ENCODE data around the gene PLIN1. TPM values are rescaled to one million over a fixed set of nuclear protein-coding genes. Genes with fewer than 3 reads are reported as not detected.

PLIN1 gene
- total and polyA plus RNA-seq, 9 of the 15 experiments (the other 6 are each of a cell fraction or from before 2014, with no cell fraction given) = not detected

DNA sequence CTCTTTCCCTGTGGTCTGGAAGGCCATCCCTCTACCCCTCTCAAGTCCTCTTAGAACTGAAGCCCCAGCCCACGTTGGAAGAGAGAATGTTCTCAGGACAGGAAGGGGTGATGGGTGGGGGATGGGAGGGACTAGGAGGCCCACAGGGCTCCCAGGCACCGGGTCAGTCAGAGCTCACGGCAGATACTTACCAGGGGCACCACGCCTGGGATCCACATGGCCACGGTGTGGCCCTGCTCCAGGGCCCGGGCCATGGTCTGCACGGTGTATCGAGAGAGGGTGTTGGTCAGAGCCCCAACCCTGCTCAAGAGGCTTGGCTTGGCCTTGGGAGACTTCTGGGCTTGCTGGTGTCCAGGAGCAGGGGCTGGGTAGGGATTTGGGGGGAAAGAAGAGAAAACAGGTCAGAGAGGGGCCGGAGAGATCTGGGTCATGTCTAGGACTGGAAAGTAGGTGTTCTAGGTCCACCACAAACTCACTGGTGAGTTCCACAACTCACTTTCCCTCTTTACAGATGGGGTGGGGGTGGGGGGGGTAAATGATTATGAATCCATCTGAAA lies 9.8 kb downstream of the PLIN1 start (continued):
- TF ChIP-seq SAFB (IDR thresholded peaks at IDR 0.05; ENCODE audit: borderline replicate concordance, low read depth, low read length) = no peak

DNA sequence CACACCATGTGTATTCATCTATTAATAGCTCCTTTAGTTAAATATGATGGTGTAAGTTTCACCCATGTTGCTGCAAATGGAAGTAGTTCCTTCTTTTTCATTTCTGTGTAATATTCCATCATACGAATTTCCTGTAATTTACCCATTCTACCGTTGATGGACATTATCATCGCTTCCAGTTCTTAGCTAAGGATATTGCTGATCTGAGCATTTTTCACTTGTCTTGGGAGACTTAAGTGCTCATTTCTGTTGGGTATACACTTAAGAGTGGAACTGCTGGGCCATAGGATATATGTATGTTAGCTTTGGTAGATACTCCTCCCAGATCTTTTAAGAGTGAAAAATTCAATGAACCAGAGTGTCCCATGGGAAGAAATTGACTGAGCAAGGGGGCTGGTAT lies 11.0 kb downstream of the PLIN1 start:
- Histone ChIP-seq H3K27ac (ENCODE audit: extremely low read depth, low read depth, low read length) (no peak overlapping the region), H3K9me3 (replicated peaks; ENCODE audit: control insufficient read depth, insufficient read depth, low read depth, low read length) (no peaks in the 10 kb centered on the region), H3K36me3 (ENCODE audit: control insufficient read depth, insufficient read depth, low read length) (no peaks in the 10 kb centered on the region), H3K79me2 (ENCODE audit: control insufficient read depth, insufficient read depth, low read length) (no peaks in the 10 kb centered on the region), H3K4me3 (no peak overlapping the region), H3K9ac (ENCODE audit: insufficient read depth in 1 of 2, low read depth in 2 of 2, low read length in 2 of 2) (no peak overlapping the region), H3K9me1 (ENCODE audit: control insufficient read depth, insufficient read depth, low read length) (no peaks in the 10 kb centered on the region), H3K4me1 (replicated peaks in 1 of 2; ENCODE audit: control insufficient read depth in 2 of 2, insufficient read depth in 2 of 2, low read length in 2 of 2) (peaks cover 0 to 25% of the 10 kb centered on the region in 2 experiments; a peak in 3 of 5 replicates), H3K4me2 (ENCODE audit: insufficient read depth, low read length) (no peak overlapping the region), H4K20me1 (replicated peaks; ENCODE audit: control insufficient read depth, insufficient read depth, low read length) (no peaks in the 10 kb centered on the region), H3K27me3 (ENCODE audit: control insufficient read depth in 2 of 2, insufficient read depth in 2 of 2, low read length in 2 of 2) (peaks cover 17 to 81% of the 10 kb centered on the region in 2 experiments), H2AFZ (ENCODE audit: low read depth, low read length) (no peak overlapping the region)
- DNase-seq (ENCODE audit: extremely low read depth in 1 of 4, low spot score in 3 of 4) (no peak), FAIRE-seq (no peak), ATAC-seq (no peak)
- no TSS peak for BruUV-seq (replicated peaks)
- in situ Hi-C loops (cut with MboI) = no loop called here
- WGBS (ENCODE audit: insufficient coverage, low coverage, missing lambda C conversion rate) = 2% methylated on average over 3 of the region's 3 CpGs
- intact Hi-C loops (cut with micrococcal nuclease) = no loop called here
- ChIA-PET CTCF (ENCODE audit: low intra/inter-chr PET ratio) (no interaction called here), POLR2A (no interaction called here)
- TF ChIP-seq ZNF407 (IDR thresholded peaks at IDR 0.05; ENCODE audit: low read depth) (no peak), SRSF3 (IDR thresholded peaks at IDR 0.05; ENCODE audit: insufficient read depth, low read length) (no peak), MAFG (tag; conservative IDR thresholded peaks at IDR 0.05) (peak; percentile 31; the same call in 1 of the 2 replicates), ZNF217 (CRISPR knock-in tag; IDR thresholded peaks at IDR 0.05) (no peak), ZNF134 (CRISPR knock-in tag; conservative IDR thresholded peaks at IDR 0.05) (no peak), EZH2 (IDR thresholded peaks at IDR 0.05; ENCODE audit: borderline replicate concordance, low read depth, low read length) (no peak), ZNF3 (CRISPR knock-in tag; IDR thresholded peaks at IDR 0.05) (no peak), ARID3A (IDR thresholded peaks at IDR 0.05; ENCODE audit: borderline replicate concordance, low read depth, low read length) (no peak), SUPT5H (IDR thresholded peaks at IDR 0.05) (no peak), MAFK (IDR thresholded peaks at IDR 0.05; ENCODE audit: low read length) (peak; percentile 28; the same call in 1 of the 2 replicates), ZSCAN29 (IDR thresholded peaks at IDR 0.05) (no peak), C11orf30 (IDR thresholded peaks at IDR 0.05; ENCODE audit: low read depth) (peak; percentile 39; the same call in 1 of the 2 replicates)
